Central memory CD8-positive, alpha-beta T cell (primary cell): ENCODE data around the gene AMY2A.
"Not testable (repeated sequence)": the region's sequence is repeated elsewhere in the genome, so short reads cannot be mapped to it uniquely, and the experiment has no call there.

Experiments used
- ATAC-seq: fragments of 150-1000 bp; cut with Tn5 transposase; replicated peaks from 2 replicates; pipeline ENCODE4 v1.10.0; 2022; ENCODE audit warnings: mild to moderate bottlenecking, moderate FRiP score, moderate number of reproducible peaks; ENCODE audit not compliant: poor library complexity, severe bottlenecking; ENCODE audit errors: extremely low read depth
- DNase-seq, 2 donors: peaks; one replicate each; pipeline ENCODE4 v3.0.0; 2021; ENCODE audit warnings: low spot score in 2 of 2
- H3K27ac Mint-ChIP-seq: one replicate; pipeline ENCODE4 v1.8.0; 2022; ENCODE audit warnings: low read depth, mild to moderate bottlenecking, moderate library complexity, mixed read lengths
- H3K27me3 Mint-ChIP-seq: one replicate; pipeline ENCODE4 v1.8.0; 2022; ENCODE audit warnings: mixed read lengths
- H3K36me3 Mint-ChIP-seq: one replicate; pipeline ENCODE4 v1.8.0; 2022; ENCODE audit warnings: mild to moderate bottlenecking, moderate library complexity, mixed read lengths; ENCODE audit not compliant: insufficient read depth
- H3K4me1 Mint-ChIP-seq: one replicate; pipeline ENCODE4 v1.8.0; 2022; ENCODE audit warnings: mixed read lengths
- H3K4me3 Mint-ChIP-seq: one replicate; pipeline ENCODE4 v1.8.0; 2022; ENCODE audit warnings: mild to moderate bottlenecking, moderate library complexity, mixed read lengths
- H3K9me3 Mint-ChIP-seq: one replicate; pipeline ENCODE4 v1.8.0; 2022; ENCODE audit warnings: mixed read lengths

Gene AMY2A

DNA sequence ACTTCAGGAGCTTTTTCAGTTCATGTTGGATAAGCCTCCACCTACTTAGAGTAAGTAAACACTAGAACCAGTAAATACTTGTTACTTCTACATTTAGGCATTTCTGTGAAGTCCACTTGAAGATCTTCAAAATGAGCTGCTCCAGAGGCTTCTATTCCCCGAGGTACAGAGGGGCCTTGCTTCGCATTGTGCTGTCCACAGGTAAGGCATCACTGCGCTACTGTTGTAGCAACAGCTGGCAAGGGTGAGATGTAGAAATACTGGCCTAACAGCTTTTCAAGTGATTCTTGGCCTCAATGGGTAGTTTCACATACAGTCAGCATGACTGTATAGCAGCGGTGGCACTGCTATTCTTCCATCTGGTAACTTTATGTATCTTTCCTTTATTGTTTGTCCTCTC lies 33.7 kb downstream of the AMY2A start:
- DNase-seq, H3K27me3 Mint-ChIP-seq, H3K9me3 Mint-ChIP-seq, H3K4me3 Mint-ChIP-seq, ATAC-seq, H3K27ac Mint-ChIP-seq, H3K36me3 Mint-ChIP-seq, H3K4me1 Mint-ChIP-seq: not testable (repeated sequence)

DNA sequence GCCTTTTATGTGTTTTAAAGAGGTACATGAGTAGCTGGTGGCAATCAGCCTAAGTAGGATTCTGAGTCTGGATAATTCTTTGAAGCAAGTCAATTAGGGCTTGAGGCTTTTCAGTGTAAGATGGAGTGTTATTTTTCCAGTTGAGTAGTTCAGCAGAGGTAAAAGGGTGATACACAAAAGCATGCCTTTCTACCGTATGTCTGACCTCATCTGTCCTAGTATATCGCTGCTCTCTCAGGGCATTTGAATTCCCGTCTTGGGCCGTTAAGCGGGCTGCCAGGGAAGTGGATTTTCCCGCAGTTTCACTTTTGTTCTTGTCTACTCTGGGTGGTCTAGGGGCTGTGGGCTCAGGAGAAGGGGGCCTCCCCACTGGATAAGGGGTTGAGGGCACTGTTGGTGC lies 36.9 kb downstream of the AMY2A start:
- H3K27ac Mint-ChIP-seq, H3K4me1 Mint-ChIP-seq, ATAC-seq, H3K9me3 Mint-ChIP-seq, H3K4me3 Mint-ChIP-seq, DNase-seq, H3K27me3 Mint-ChIP-seq, H3K36me3 Mint-ChIP-seq: not testable (repeated sequence)

DNA sequence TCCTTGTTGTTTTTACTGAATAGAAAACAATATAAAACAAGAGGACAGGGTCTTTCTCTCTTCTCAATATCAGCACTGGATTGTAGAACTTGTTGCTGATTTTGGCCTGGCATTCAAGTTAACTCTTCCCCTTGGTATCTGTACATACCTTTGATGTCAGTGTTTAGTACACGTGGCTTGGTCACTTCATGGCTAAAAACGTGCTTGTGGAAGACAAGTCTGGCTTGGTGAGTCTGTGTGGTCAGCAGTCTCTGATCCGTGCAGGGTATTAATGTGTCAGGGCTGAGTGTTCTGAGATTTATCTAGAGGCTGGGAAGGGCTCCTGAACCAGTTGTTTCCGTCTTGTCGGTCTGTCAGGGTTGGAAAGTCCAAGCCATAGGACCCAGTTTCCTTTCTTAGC lies 38.2 kb downstream of the AMY2A start, which contains the start of gene AMY1A:
Gene AMY1A (plus strand): TSS at position 301 of the 400 bp plus-strand sequence. CDS start 571 bp downstream, outside the sequence.
- not testable (repeated sequence) for H3K36me3 Mint-ChIP-seq, H3K27me3 Mint-ChIP-seq, ATAC-seq, H3K27ac Mint-ChIP-seq, DNase-seq, H3K4me1 Mint-ChIP-seq, H3K9me3 Mint-ChIP-seq, H3K4me3 Mint-ChIP-seq
